ENCODE data around the gene EWSR1.

- TF ChIP-seq POLR2A (IDR thresholded peaks at IDR 0.05; ENCODE audit: low read depth, low read length) (no peak), CTCF (conservative IDR thresholded peaks at IDR 0.05; ENCODE audit: low read depth, low read length) (no peak)
Observed at GRCh38 chr22:29251265-29251664, 16.8 kb upstream of the EWSR1 start.

Data from IMR-90 (cell line).